ENCODE data around the gene DENND4A.

The DENND4A gene

GRCh38 chr15:65792138-65792987 lies at the start of gene DENND4A:
DENND4A (minus strand) TSS chr15:65792293; CDS start chr15:65756450, 35,843 bp downstream.
- FAIRE-seq (peak; percentile 57), DNase-seq (ENCODE audit: low spot score) (peak; percentile 89)

GRCh38 chr15:65841121-65841930 lies 49.2 kb upstream of the DENND4A start:
- no peak for FAIRE-seq
- DNase-seq (ENCODE audit: low spot score) = no peak

GRCh38 chr15:65839985-65840384 lies 47.9 kb upstream of the DENND4A start:
- no peak for FAIRE-seq
- no peak for DNase-seq (ENCODE audit: low spot score)

GRCh38 chr15:65839354-65839901 lies 47.3 kb upstream of the DENND4A start:
- DNase-seq (ENCODE audit: low spot score) = no peak
- FAIRE-seq = no peak

- FAIRE-seq (no peak), DNase-seq (ENCODE audit: low spot score) (no peak)
These were observed 45.5 kb upstream of the DENND4A start for GRCh38 chr15:65837301-65838294.

- FAIRE-seq = no peak
- no peak for DNase-seq (ENCODE audit: low spot score)
These were observed 44.6 kb upstream of the DENND4A start for GRCh38 chr15:65836665-65837064.

GRCh38 chr15:65835447-65835846 lies 43.4 kb upstream of the DENND4A start:
- FAIRE-seq (no peak), DNase-seq (ENCODE audit: low spot score) (no peak)

- no peak for FAIRE-seq
- no peak for DNase-seq (ENCODE audit: low spot score)
These were observed 42.6 kb upstream of the DENND4A start for GRCh38 chr15:65834603-65835282.

GRCh38 chr15:65833501-65834205 lies 41.6 kb upstream of the DENND4A start:
- DNase-seq (ENCODE audit: low spot score) (no peak), FAIRE-seq (no peak)

GRCh38 chr15:65832549-65833364 lies 40.7 kb upstream of the DENND4A start:
- FAIRE-seq = peak; percentile 56
- peak; percentile 79 for DNase-seq (ENCODE audit: low spot score)

GRCh38 chr15:65829130-65829764 lies 37.2 kb upstream of the DENND4A start:
- no peak for DNase-seq (ENCODE audit: low spot score)
- FAIRE-seq = no peak

- DNase-seq (ENCODE audit: low spot score) (no peak), FAIRE-seq (no peak)
These were observed 36.5 kb upstream of the DENND4A start for GRCh38 chr15:65828585-65828984.

GRCh38 chr15:65827065-65827464 lies 35.0 kb upstream of the DENND4A start:
- no peak for FAIRE-seq

GRCh38 chr15:65824941-65825544 lies 33.0 kb upstream of the DENND4A start:
- DNase-seq (ENCODE audit: low spot score) (no peak), FAIRE-seq (no peak)

More at GRCh38 chr15:65827065-65827464, 35.0 kb upstream of the DENND4A start:
- DNase-seq (ENCODE audit: low spot score) = no peak

- no peak for FAIRE-seq
These were observed 32.1 kb upstream of the DENND4A start for GRCh38 chr15:65824031-65824743.

GRCh38 chr15:65822316-65822715 lies 30.2 kb upstream of the DENND4A start:
- DNase-seq (ENCODE audit: low spot score) = no peak
- no peak for FAIRE-seq

More at GRCh38 chr15:65824031-65824743, 32.1 kb upstream of the DENND4A start:
- DNase-seq (ENCODE audit: low spot score) = peak; percentile 34

- FAIRE-seq = no peak
- DNase-seq (ENCODE audit: low spot score) = no peak
These were observed 29.0 kb upstream of the DENND4A start for GRCh38 chr15:65821070-65821469.

Measured in RCC 7860 (cell line).